Fibroblast of villous mesenchyme (primary cell): ENCODE data around the gene WDR91. TPM values are rescaled to one million over a fixed set of nuclear protein-coding genes. Genes with fewer than 3 reads are reported as not detected.

Experiments
- DNase-seq: peaks from one replicate; pipeline ENCODE4 v3.0.0-alpha.2; 2010; ENCODE audit warnings: low read depth
- H3K4me3 ChIP-seq: 2 replicates; pipeline ENCODE4 v1.5.1; 2011; ENCODE audit warnings: low read depth, mild to moderate bottlenecking, low read length
- CTCF ChIP-seq: IDR thresholded peaks from 2 replicates; pipeline ENCODE4 v1.5.1; 2012; ENCODE audit warnings: low read depth, mild to moderate bottlenecking, low read length; ENCODE audit not compliant: insufficient read depth
- total RNA-seq: library from RNA; depleted of rRNA; stranded (reverse); fragments of >200 nt; gene quantifications from 2 replicates; pipeline ENCODE4 v1.2.3, GENCODE V29; 2012

WDR91 gene
- total RNA-seq, 1 donor: 4.3 TPM

- DNase-seq: no peak
- TF ChIP-seq CTCF: no peak
- no peak overlapping the region for H3K4me3 ChIP-seq
These were observed 11.9 kb downstream of the WDR91 start for GRCh38 chr7:135199439-135199838.

GRCh38 chr7:135197906-135198655 is 13.2 kb downstream of the WDR91 start:
- DNase-seq: peak; percentile 16
- H3K4me3 ChIP-seq: no peak overlapping the region
- TF ChIP-seq CTCF: no peak

- no peak for TF ChIP-seq CTCF
- H3K4me3 ChIP-seq: no peak overlapping the region
- DNase-seq: no peak
These were observed 14.0 kb downstream of the WDR91 start for GRCh38 chr7:135197343-135197742.

- DNase-seq: no peak
- TF ChIP-seq CTCF: no peak
- no peak overlapping the region for H3K4me3 ChIP-seq
These were observed 15.2 kb downstream of the WDR91 start for GRCh38 chr7:135195968-135196629.

GRCh38 chr7:135195156-135195555 is 16.2 kb downstream of the WDR91 start:
- DNase-seq: no peak
- TF ChIP-seq CTCF: no peak
- no peak overlapping the region for H3K4me3 ChIP-seq

- no peak for DNase-seq
- TF ChIP-seq CTCF: no peak
- H3K4me3 ChIP-seq: no peak overlapping the region
These were observed 16.7 kb downstream of the WDR91 start for GRCh38 chr7:135194494-135195095.
